Iris pigment epithelial cell (primary cell): ENCODE results near the gene ZDHHC11B.
"Not testable (repeated sequence)": the region's sequence is repeated elsewhere in the genome, so short reads cannot be mapped to it uniquely, and the experiment has no call there.

ENCODE experiments used
- DNase-seq: peaks from one replicate; pipeline ENCODE4 v3.0.0-alpha.2; 2011; ENCODE audit warnings: low read depth

ZDHHC11B gene

GRCh38 chr5:715636-716035 is 68.9 kb downstream of the ZDHHC11B start:
- DNase-seq, result not testable (repeated sequence)

DNA sequence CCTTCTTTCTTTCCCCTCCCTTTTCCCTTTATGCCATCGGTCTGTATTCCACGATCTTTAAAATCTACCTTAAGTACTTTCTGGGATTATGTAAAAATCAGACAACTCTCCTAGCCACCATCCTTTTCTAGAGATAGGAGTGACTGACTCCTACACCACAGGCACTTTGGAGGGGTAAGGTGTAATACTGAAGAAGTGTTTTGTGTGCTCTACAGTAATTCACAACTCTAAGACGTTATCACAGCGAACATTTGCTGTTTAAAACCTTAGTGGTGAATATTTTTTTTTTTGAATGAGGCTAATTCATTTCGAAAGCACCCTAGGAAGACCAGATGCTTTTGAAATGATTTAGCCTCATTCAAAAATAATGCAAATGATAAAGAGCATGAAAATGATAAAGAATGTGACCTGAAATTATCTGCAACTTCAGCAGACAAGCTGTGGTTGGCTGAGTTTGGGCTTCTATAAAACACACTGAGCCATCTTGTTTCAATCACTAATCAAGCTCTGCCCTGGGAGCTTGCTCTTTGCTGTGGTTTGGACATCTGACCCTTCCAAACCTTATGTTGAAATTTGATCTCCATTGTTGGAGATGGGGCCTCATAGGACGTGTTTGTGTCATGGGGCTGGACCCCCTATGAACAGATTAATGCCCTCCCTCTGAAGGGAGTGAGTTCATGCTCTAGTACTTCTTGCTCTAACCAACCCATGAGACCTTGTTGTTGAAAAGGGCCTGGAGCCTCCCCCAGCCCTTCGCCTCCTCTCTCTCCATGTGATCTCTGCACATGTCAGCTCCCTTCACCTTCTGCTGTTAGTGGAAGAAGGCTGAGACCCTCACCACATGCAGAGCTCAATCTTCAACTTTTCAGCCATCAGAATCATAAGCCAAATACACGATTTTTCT is 70.1 kb downstream of the ZDHHC11B start:
- not testable (repeated sequence) for DNase-seq

GRCh38 chr5:713686-714085 is 70.8 kb downstream of the ZDHHC11B start:
- not testable (repeated sequence) for DNase-seq

DNA sequence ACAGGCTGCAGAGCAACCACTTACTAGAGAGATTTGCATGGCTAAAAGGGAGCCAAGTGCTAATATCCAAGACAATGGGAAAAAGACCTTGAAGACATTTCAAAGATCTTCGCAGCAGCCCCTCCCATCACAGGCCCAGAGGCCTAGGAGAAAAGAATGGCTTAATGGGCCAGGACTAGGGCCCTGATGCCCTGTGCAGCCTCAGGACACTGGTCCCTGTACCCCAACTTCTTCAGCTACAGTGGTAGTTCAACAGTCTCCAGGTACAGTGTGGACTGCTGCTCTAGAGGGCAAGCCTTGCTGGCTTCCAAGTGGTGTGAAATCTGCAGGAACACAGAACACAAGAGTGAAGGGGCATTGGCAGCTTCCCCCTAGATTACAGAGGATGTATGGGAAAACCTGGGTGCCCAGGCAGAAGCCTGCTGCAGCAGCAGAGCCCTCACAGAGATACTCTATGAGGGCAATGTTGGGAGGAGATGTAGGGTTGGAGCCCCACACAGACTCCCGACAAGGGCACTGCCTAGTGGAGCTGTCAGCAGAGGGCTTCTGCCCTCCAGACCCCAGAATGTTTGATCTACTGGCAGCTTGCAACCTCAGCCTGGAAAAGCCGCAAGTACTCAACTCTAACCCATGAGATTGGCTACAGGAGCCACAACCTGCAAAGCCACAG is 75.5 kb downstream of the ZDHHC11B start:
- not testable (repeated sequence) for DNase-seq

GRCh38 chr5:708374-708773 is 76.2 kb downstream of the ZDHHC11B start:
- DNase-seq, result not testable (repeated sequence)

GRCh38 chr5:706127-706526 is 78.4 kb downstream of the ZDHHC11B start:
- DNase-seq, result not testable (repeated sequence)

DNA sequence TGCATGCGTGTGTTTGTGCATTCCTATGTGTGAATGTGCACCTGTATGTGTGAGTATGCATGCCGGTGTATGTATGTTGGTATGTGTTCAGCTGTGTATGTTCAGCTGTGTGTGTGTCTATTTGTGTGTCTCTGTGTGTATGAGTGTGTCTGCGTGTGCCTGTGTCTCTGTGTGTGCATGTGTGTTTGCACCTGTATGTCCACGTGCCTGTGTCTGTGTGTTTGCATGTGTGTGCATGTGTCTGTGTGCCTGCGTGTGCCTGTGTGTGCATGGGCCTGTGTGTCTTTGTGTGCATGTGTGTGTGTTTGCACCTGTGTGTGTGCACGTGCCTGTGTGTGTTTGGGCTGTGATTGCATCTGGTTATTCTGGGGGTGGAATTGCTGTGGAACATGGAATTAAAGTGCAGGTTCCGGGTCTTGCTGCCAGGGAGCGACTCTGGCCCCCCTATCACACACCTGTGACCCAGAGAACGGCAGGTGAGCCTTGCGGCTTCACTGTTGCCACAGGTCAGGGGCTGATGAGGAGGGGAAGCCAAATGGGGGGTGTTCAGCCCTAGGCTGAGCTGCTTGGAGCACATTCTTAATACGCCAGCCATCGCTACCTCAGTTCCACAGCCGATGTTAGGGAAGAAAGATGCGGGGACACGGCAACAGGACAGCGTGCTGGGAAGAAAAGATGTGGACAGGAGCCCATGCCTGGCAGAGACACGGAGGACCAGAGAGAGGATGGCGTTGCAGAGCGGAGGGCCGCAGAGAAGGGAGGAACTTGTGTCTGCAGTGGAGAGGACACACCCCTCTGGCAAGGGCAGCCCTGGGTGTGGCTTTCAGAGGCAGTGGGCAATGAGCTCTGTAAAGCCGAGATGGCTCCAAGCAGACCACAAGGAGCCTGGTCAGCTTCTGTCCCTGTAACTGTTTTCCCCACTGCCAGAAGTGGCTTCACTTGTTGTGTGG is 87.5 kb downstream of the ZDHHC11B start:
- DNase-seq, result not testable (repeated sequence)

GRCh38 chr5:696191-696590 is 88.3 kb downstream of the ZDHHC11B start:
- DNase-seq, result not testable (repeated sequence)

GRCh38 chr5:695475-695874 is 89.1 kb downstream of the ZDHHC11B start:
- not testable (repeated sequence) for DNase-seq

- DNase-seq, result not testable (repeated sequence)
Measured at GRCh38 chr5:694042-694431, 90.5 kb downstream of the ZDHHC11B start.

- DNase-seq, result peak; percentile 52
Measured at GRCh38 chr5:693271-694041, 91.1 kb downstream of the ZDHHC11B start, which contains the start of gene TPPP. TSS of gene TPPP (minus strand) at chr5:693352. CDS start at chr5:678060, 15,292 bp downstream.

DNA sequence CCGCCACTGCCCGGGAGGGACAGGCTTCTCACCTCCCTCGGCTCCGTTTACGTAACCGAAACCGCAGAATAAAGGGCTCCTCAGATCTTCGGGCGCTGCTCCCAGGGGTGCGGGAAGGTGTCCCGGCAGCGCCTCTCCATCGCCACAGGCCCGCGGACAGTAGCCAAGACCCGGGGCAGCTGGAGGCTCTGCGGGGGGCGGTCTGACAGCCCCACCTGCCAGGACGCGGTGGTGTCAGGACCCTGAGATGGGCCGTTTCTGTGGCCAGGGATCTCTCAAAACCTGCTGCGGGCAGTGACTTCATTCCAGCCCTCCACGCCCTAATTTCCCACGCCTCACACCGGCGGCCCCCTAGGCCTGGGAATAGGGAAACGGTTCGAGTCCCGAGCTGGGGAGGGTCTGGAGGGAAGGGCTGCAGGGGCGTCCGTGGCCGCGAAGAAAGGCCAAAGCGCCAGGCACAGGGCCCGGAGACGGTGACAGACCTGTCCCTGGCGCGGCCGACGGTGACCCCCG is 91.9 kb downstream of the ZDHHC11B start:
- DNase-seq, result not testable (repeated sequence)

GRCh38 chr5:691817-692528 is 92.6 kb downstream of the ZDHHC11B start:
- no peak for DNase-seq

GRCh38 chr5:691049-691448 is 93.5 kb downstream of the ZDHHC11B start:
- DNase-seq, result not testable (repeated sequence)

- DNase-seq, result not testable (repeated sequence)
Measured at GRCh38 chr5:690293-690692, 94.2 kb downstream of the ZDHHC11B start.

- DNase-seq, result not testable (repeated sequence)
Measured at GRCh38 chr5:688348-689010, 96.0 kb downstream of the ZDHHC11B start.

DNA sequence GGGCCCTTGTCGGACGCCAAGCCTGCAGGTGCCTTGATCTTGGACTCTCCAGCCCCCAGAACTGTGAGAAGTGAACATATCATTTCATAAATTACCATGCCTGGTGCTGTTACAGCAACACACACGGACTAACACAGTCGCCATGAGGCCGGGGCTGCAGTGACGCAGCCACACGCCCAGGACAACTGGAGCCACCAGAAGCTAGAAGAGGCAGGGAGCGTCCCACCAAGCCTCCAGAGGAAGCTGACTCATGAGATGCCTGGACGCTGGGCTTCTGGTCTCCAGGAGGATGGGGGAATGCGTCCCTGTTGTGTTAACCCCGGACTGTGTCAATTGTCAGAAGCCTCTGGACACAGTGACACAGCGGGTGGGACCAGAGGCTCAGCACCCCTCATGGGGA is 97.6 kb downstream of the ZDHHC11B start:
- DNase-seq, result not testable (repeated sequence)

DNA sequence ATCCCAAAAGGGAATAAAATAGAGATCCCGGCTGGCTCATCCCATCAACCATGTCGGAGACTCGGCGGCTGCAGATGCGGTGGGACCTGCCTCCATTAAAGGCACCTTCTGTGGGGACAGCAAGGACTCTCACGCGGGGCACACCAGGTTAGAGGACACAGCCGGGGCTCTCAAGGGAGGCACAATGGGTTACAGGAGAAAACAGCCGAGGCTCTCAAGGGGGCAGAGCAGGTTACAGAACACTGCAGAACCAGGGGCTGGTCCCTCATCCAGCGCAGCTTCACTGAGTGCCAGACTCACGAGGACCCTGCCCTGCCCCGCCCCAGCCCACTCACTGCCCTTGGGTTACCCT is 98.4 kb downstream of the ZDHHC11B start:
- DNase-seq, result not testable (repeated sequence)
